ENCODE measurements around the gene CST4. TPM values are rescaled to one million over a fixed set of nuclear protein-coding genes. Genes with fewer than 3 reads are reported as not detected.

CST4 gene, protein sequence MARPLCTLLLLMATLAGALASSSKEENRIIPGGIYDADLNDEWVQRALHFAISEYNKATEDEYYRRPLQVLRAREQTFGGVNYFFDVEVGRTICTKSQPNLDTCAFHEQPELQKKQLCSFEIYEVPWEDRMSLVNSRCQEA
- not detected in 2 replicates for total RNA-seq

DNA sequence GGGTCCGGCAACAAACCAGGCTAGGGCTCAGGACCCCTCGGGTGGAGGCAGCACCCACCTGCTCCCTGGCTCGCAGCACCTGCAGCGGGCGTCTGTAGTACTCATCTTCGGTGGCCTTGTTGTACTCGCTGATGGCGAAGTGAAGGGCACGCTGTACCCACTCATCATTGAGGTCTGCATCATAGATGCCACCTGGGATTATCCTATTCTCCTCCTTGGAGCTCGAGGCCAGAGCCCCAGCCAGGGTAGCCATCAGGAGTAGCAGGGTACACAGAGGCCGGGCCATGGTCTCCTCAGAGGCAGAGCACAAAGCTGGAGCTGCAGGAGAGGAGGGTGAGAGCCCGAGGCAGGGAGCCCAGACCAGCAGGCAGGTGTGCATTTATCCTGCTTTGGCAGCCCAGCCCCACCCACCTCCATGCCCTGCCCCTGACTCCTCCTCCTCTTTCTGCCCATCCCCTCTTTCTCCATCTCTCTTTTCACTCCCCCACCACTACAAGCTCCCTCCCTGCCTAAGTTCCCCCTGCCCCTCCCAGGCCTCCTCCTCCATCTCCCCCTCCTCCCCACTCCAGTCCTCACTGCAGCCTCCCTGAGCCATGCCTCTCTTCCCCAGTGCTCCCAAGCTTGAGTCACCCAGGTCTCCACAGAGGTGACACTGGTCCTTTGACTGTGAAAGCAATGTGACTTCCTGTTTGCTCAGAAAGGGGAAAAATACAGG is at the start of gene CST4:
TSS of gene CST4 (minus strand) at position 355 of the 715 bp plus-strand sequence. CDS start at position 286, 69 bp downstream.

DNA sequence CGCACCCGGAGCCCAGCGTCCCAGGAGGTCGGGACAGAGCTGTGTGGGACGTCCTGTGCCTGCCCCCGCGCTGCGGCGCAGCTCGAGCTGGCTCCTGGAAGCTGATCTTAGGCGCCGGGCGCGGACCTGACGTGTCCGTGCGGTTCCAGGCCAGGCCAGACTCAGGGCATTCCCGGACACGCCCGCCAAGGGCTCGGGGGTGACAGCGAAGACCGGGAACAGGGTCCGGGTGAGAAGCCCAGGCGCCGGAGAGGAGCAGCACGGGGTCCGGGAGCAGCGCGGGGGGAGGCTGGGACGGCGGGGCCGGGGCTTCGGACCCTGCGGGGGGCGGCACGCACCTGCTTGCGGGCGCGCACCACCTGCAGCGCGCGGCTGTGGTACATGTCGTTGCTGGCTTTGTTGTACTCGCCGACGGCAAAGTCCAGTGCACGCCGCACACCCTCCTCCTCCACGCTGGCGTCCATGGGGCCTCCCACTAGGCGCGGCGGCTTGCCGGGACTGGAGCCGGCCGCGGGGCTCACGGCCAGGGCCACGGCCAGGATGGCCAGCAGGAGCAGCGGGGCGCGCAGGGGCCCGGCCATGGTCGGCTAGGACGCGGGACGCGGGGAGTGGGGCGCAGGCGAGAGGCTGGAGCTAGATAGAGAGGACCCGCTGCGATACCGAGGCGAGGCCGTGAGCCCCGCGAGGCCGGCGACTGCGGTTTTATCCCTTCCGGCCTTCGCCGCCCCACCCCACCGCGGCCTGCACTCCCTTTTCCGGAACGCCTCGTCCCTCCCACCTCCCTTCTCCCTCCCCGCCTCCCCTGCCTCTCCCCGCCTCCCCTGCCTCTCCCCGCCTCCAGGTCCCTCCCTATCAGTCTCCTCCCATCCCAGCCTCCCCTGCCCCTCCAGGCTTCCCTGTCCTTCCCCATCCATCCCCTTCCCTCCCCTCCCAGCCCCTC is 51.3 kb downstream of the CST4 start, which contains the start of gene CST3:
TSS of gene CST3 (minus strand) at position 674 of the 940 bp plus-strand sequence. CDS start at position 581, 93 bp downstream.

Other genes starting within 250 kb of the CST4 start
- gene CSTL1, start 249.4 kb downstream of the CST4 start, total RNA-seq = not detected in 2 replicates
- gene CST11, start 236.2 kb downstream of the CST4 start, total RNA-seq = not detected in 2 replicates
- gene CST8, start 197.9 kb downstream of the CST4 start, total RNA-seq = not detected in 2 replicates
- gene CST9L, start 120.6 kb downstream of the CST4 start, total RNA-seq = not detected in 2 replicates
- not detected in 2 replicates for gene CST9, start 83.1 kb downstream of the CST4 start, total RNA-seq
- 209 and 213 TPM in 2 replicates for gene CST3, start 51.1 kb downstream of the CST4 start, total RNA-seq
- gene CST1, start 61.9 kb upstream of the CST4 start, total RNA-seq = not detected in 2 replicates
- gene CST2, start 137.7 kb upstream of the CST4 start, total RNA-seq = not detected in 2 replicates
- not detected in 2 replicates for gene CST5, start 190.7 kb upstream of the CST4 start, total RNA-seq

Measured in tracheal epithelial cell (primary cell).